ENCODE data around the gene SLC12A9.
"Not testable (repeated sequence)": the region's sequence is repeated elsewhere in the genome, so short reads cannot be mapped to it uniquely, and the experiment has no call there.

The SLC12A9 gene

GRCh38 chr7:100900978-100901377, 48.5 kb downstream of the SLC12A9 start:
- H3K27me3 Mint-ChIP-seq, result peaks cover 28% of the 10 kb centered on the region
- no peak overlapping the region for H3K27ac Mint-ChIP-seq
- peaks cover 5% of the 10 kb centered on the region for H3K4me1 Mint-ChIP-seq (ENCODE audit: low read depth)
- H3K36me3 Mint-ChIP-seq (ENCODE audit: low read depth), result no peaks in the 10 kb centered on the region
- H3K4me3 Mint-ChIP-seq, result no peak overlapping the region
- DNase-seq, result no peak
- no peaks in the 10 kb centered on the region for H3K9me3 Mint-ChIP-seq

- H3K4me3 Mint-ChIP-seq, result no peak overlapping the region
- DNase-seq, result no peak
- no peaks in the 10 kb centered on the region for H3K36me3 Mint-ChIP-seq (ENCODE audit: low read depth)
- peaks cover 23% of the 10 kb centered on the region for H3K27me3 Mint-ChIP-seq
- H3K4me1 Mint-ChIP-seq (ENCODE audit: low read depth), result no peaks in the 10 kb centered on the region
- H3K27ac Mint-ChIP-seq, result no peak overlapping the region
- no peaks in the 10 kb centered on the region for H3K9me3 Mint-ChIP-seq
These were observed 49.4 kb downstream of the SLC12A9 start for GRCh38 chr7:100901921-100902332.

GRCh38 chr7:100902638-100903037, 50.1 kb downstream of the SLC12A9 start:
- H3K4me3 Mint-ChIP-seq, result no peak overlapping the region

GRCh38 chr7:100908512-100908911, 56.0 kb downstream of the SLC12A9 start:
- Mint-ChIP-seq H3K4me1 (ENCODE audit: low read depth) (peaks cover 1% of the 10 kb centered on the region), H3K27me3 (peaks cover 11% of the 10 kb centered on the region), H3K4me3 (no peak overlapping the region), H3K9me3 (no peaks in the 10 kb centered on the region), H3K27ac (no peak overlapping the region), H3K36me3 (ENCODE audit: low read depth) (no peaks in the 10 kb centered on the region)
- DNase-seq, result no peak

More at GRCh38 chr7:100902638-100903037, 50.1 kb downstream of the SLC12A9 start:
- no peak for DNase-seq
- Mint-ChIP-seq H3K4me1 (ENCODE audit: low read depth) (no peaks in the 10 kb centered on the region), H3K27ac (no peak overlapping the region), H3K9me3 (no peaks in the 10 kb centered on the region), H3K27me3 (peaks cover 17% of the 10 kb centered on the region), H3K36me3 (ENCODE audit: low read depth) (no peaks in the 10 kb centered on the region)

- H3K27ac Mint-ChIP-seq; H3K4me1 Mint-ChIP-seq (ENCODE audit: low read depth); DNase-seq; H3K9me3 Mint-ChIP-seq; H3K36me3 Mint-ChIP-seq (ENCODE audit: low read depth); H3K4me3 Mint-ChIP-seq: not testable (repeated sequence)
- peaks cover 11% of the 10 kb centered on the region for H3K27me3 Mint-ChIP-seq
These were observed 57.9 kb downstream of the SLC12A9 start for GRCh38 chr7:100910443-100910842.

GRCh38 chr7:100911484-100911883, 59.0 kb downstream of the SLC12A9 start:
- Mint-ChIP-seq H3K27me3 (peaks cover 11% of the 10 kb centered on the region), H3K36me3 (ENCODE audit: low read depth) (no peaks in the 10 kb centered on the region)

GRCh38 chr7:100914208-100914878, 61.8 kb downstream of the SLC12A9 start:
- DNase-seq, result no peak

More at GRCh38 chr7:100911484-100911883, 59.0 kb downstream of the SLC12A9 start:
- no peak overlapping the region for H3K27ac Mint-ChIP-seq
- H3K9me3 Mint-ChIP-seq, result no peaks in the 10 kb centered on the region
- no peak overlapping the region for H3K4me3 Mint-ChIP-seq
- H3K4me1 Mint-ChIP-seq (ENCODE audit: low read depth), result peaks cover 5% of the 10 kb centered on the region
- DNase-seq, result no peak

GRCh38 chr7:100914879-100915447, 62.5 kb downstream of the SLC12A9 start:
- DNase-seq, result no peak
- Mint-ChIP-seq H3K4me1 (ENCODE audit: low read depth) (peaks cover 5% of the 10 kb centered on the region), H3K9me3 (no peaks in the 10 kb centered on the region)

More at GRCh38 chr7:100914208-100914878, 61.8 kb downstream of the SLC12A9 start:
- Mint-ChIP-seq H3K27me3 (peaks cover 23% of the 10 kb centered on the region), H3K4me3 (no peak overlapping the region), H3K4me1 (ENCODE audit: low read depth) (peaks cover 5% of the 10 kb centered on the region), H3K36me3 (ENCODE audit: low read depth) (no peaks in the 10 kb centered on the region), H3K9me3 (no peaks in the 10 kb centered on the region), H3K27ac (no peak overlapping the region)

More at GRCh38 chr7:100914879-100915447, 62.5 kb downstream of the SLC12A9 start:
- Mint-ChIP-seq H3K27ac (no peak overlapping the region), H3K27me3 (peaks cover 29% of the 10 kb centered on the region), H3K36me3 (ENCODE audit: low read depth) (no peaks in the 10 kb centered on the region), H3K4me3 (no peak overlapping the region)

All from activated T-cell treated with anti-CD3 and anti-CD28 coated beads, Interleukin-2, amount 50 U/mL, for 24 hours (primary cell).